ENCODE data around the gene TMEM97. TPM values are rescaled to one million over a fixed set of nuclear protein-coding genes. Genes with fewer than 3 reads are reported as not detected.

TMEM97 gene
- total and polyA plus RNA-seq, 9 of the 15 experiments (the other 6 are each of a cell fraction or from before 2014, with no cell fraction given): 34.6 to 121 (median 76.0) TPM

- TF ChIP-seq ZNF318 (IDR thresholded peaks at IDR 0.05; ENCODE audit: borderline replicate concordance in 1 of 2, low read depth in 1 of 2) (no peak), SIN3A (IDR thresholded peaks at IDR 0.05; ENCODE audit: borderline replicate concordance in 2 of 2, control insufficient read depth in 1 of 2, low read depth in 2 of 2, low read length in 2 of 2) (peak; percentile 53 to 91; a peak in 1 of 4 replicates), ZNF282 (CRISPR knock-in tag; IDR thresholded peaks at IDR 0.05) (no peak), CBFA2T2 (conservative IDR thresholded peaks at IDR 0.05) (peak; percentile 56), ZBTB8A (IDR thresholded peaks at IDR 0.05; ENCODE audit: partially characterized antibody) (no peak), ZBTB49 (CRISPR knock-in tag; IDR thresholded peaks at IDR 0.05; ENCODE audit: borderline replicate concordance) (no peak), ESRRA (IDR thresholded peaks at IDR 0.05; ENCODE audit: borderline replicate concordance, low read depth) (peak; percentile 66; the same call in 1 of the 2 replicates), ZNF140 (CRISPR knock-in tag; IDR thresholded peaks at IDR 0.05) (no peak), CBFA2T3 (IDR thresholded peaks at IDR 0.05) (no peak), EZH2 (IDR thresholded peaks at IDR 0.05; ENCODE audit: borderline replicate concordance, low read depth, low read length) (no peak), MITF (IDR thresholded peaks at IDR 0.05) (peak; percentile 56), FOXO4 (CRISPR knock-in tag; IDR thresholded peaks at IDR 0.05) (no peak)
Observed at GRCh38 chr17:28357061-28357900, 38.3 kb downstream of the TMEM97 start, which contains the start of gene POLDIP2 (continued).

Data from K562 (cell line).